MM.1S (cell line): ENCODE data around the gene PASK.

ENCODE experiments used
- DNase-seq: peaks from one replicate; pipeline ENCODE4 v3.0.0-alpha.2; 2015
- H2AFZ ChIP-seq: fragments of 300-600 bp; sonication (generic); 2 replicates; pipeline ENCODE4 v1.6.0; 2016; ENCODE audit warnings: antibody characterized with exemption, low read length
- H3F3A ChIP-seq: fragments of 300-600 bp; sonication (generic); 2 replicates; pipeline ENCODE4 v1.6.1; 2016; ENCODE audit warnings: mild to moderate bottlenecking, antibody characterized with exemption, low read length, moderate library complexity, mixed read lengths; ENCODE audit not compliant: insufficient read depth
- H3K27ac ChIP-seq: fragments of 300-600 bp; sonication (generic); 2 replicates; pipeline ENCODE4 v1.5.1; 2016; ENCODE audit warnings: mild to moderate bottlenecking, low read length
- H3K27me3 ChIP-seq: fragments of 300-600 bp; sonication (generic); replicated peaks from 2 replicates; pipeline ENCODE4 v1.6.0; 2016; ENCODE audit warnings: low read length; ENCODE audit not compliant: insufficient read depth
- H3K36me3 ChIP-seq: fragments of 300-600 bp; sonication (generic); replicated peaks from 2 replicates; pipeline ENCODE4 v1.6.1; 2016; ENCODE audit warnings: mild to moderate bottlenecking, low read length, mixed read lengths; ENCODE audit not compliant: insufficient read depth
- H3K4me1 ChIP-seq: fragments of 300-600 bp; sonication (generic); 2 replicates; pipeline ENCODE4 v1.6.1; 2016; ENCODE audit warnings: low read length, mixed read lengths
- H3K4me2 ChIP-seq: fragments of 300-600 bp; sonication (generic); 2 replicates; pipeline ENCODE4 v1.6.0; 2016; ENCODE audit warnings: low read depth, low read length
- H3K4me3 ChIP-seq: fragments of 300-600 bp; sonication (generic); 2 replicates; pipeline ENCODE4 v1.5.1; 2016; ENCODE audit warnings: low read length, mixed read lengths
- H3K79me2 ChIP-seq: fragments of 300-600 bp; sonication (generic); 2 replicates; pipeline ENCODE4 v1.6.1; 2016; ENCODE audit warnings: mixed run types, low read length, mixed read lengths
- H3K9ac ChIP-seq: fragments of 300-600 bp; sonication (generic); 2 replicates; pipeline ENCODE4 v1.6.1; 2016; ENCODE audit warnings: low read length, mixed read lengths
- H3K9me2 ChIP-seq: fragments of 300-600 bp; sonication (generic); replicated peaks from 2 replicates; pipeline ENCODE4 v1.6.1; 2016; ENCODE audit warnings: mild to moderate bottlenecking, low read length, mixed read lengths; ENCODE audit not compliant: insufficient read depth
- H3K9me3 ChIP-seq: fragments of 300-600 bp; sonication (generic); replicated peaks from 2 replicates; pipeline ENCODE4 v1.6.1; 2016; ENCODE audit warnings: mild to moderate bottlenecking, low read length, mixed read lengths; ENCODE audit not compliant: insufficient read depth
- H4K20me1 ChIP-seq: fragments of 300-600 bp; sonication (generic); 2 replicates; pipeline ENCODE4 v1.6.1; 2016; ENCODE audit warnings: mild to moderate bottlenecking, low read length, moderate library complexity, mixed read lengths; ENCODE audit not compliant: insufficient read depth
- CTCF ChIP-seq: fragments of 300-600 bp; sonication (generic); IDR thresholded peaks from 2 replicates; pipeline ENCODE4 v1.5.1; 2016; ENCODE audit warnings: antibody characterized with exemption, low read length, mixed read lengths
- EZH2 ChIP-seq: fragments of 300-600 bp; sonication (generic); optimal IDR thresholded peaks from 2 replicates; pipeline ENCODE3; 2017; ENCODE audit warnings: low read depth, mild to moderate bottlenecking, antibody characterized with exemption, low read length, mixed read lengths
- EZH2phosphoT487 ChIP-seq: fragments of 300-600 bp; sonication (generic); IDR thresholded peaks from 2 replicates; pipeline ENCODE4 v1.6.1; 2018; ENCODE audit warnings: antibody characterized with exemption, low read length

The PASK gene

GRCh38 chr2:241132538-241133435 is 16.5 kb downstream of the PASK start:
- Histone ChIP-seq H3K4me1 (no peaks in the 10 kb centered on the region), H3K9ac (no peak overlapping the region)

GRCh38 chr2:241131531-241131930 is 17.7 kb downstream of the PASK start:
- no peaks in the 10 kb centered on the region for H3K9me2 ChIP-seq
- DNase-seq = no peak
- no peaks in the 10 kb centered on the region for H3K36me3 ChIP-seq
- H3F3A ChIP-seq = no peaks in the 10 kb centered on the region
- H3K27me3 ChIP-seq = no peaks in the 10 kb centered on the region
- no peak overlapping the region for H3K4me2 ChIP-seq
- TF ChIP-seq CTCF = no peak
- TF ChIP-seq EZH2 = no peak
- TF ChIP-seq EZH2phosphoT487 = no peak
- no peaks in the 10 kb centered on the region for H3K9me3 ChIP-seq
- H4K20me1 ChIP-seq = no peaks in the 10 kb centered on the region
- H3K9ac ChIP-seq = no peak overlapping the region
- H3K4me1 ChIP-seq = no peaks in the 10 kb centered on the region
- H3K79me2 ChIP-seq = no peaks in the 10 kb centered on the region
- no peak overlapping the region for H3K27ac ChIP-seq
- no peak overlapping the region for H3K4me3 ChIP-seq
- no peak overlapping the region for H2AFZ ChIP-seq

More at GRCh38 chr2:241132538-241133435, 16.5 kb downstream of the PASK start:
- Histone ChIP-seq H3K9me2 (no peaks in the 10 kb centered on the region), H3K4me2 (no peak overlapping the region), H3K4me3 (no peak overlapping the region), H3K79me2 (no peaks in the 10 kb centered on the region), H3F3A (no peaks in the 10 kb centered on the region), H3K36me3 (no peaks in the 10 kb centered on the region), H3K27ac (no peak overlapping the region), H4K20me1 (no peaks in the 10 kb centered on the region), H2AFZ (no peak overlapping the region), H3K9me3 (no peaks in the 10 kb centered on the region), H3K27me3 (no peaks in the 10 kb centered on the region)
- TF ChIP-seq CTCF (no peak), EZH2phosphoT487 (no peak), EZH2 (no peak)
- no peak for DNase-seq

DNA sequence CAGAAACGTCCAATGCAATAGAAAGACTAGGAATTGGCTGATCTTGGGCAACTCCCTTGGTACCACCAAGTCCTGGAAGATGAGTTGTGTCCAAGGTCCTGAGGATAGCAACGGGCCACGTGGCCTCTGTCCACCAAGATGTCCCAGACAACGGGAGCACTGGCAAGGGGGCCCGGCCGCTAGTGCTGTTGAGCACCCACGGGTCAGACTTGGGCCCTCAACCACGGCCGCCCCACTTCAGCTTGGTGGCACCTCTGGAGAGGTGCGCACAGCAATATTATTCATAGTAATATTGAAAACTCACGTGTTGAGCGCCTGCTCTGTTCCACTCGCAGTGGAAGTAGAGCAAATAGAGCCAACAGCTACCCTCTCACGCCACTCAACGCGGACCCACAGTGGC is 19.0 kb downstream of the PASK start:
- H3K27ac ChIP-seq = no peak overlapping the region
- no peak overlapping the region for H2AFZ ChIP-seq
- no peak overlapping the region for H3K9ac ChIP-seq
- H3K9me3 ChIP-seq = no peaks in the 10 kb centered on the region
- H3F3A ChIP-seq = no peaks in the 10 kb centered on the region
- H4K20me1 ChIP-seq = no peaks in the 10 kb centered on the region
- no peak for DNase-seq
- no peaks in the 10 kb centered on the region for H3K27me3 ChIP-seq
- H3K4me3 ChIP-seq = no peak overlapping the region
- TF ChIP-seq EZH2 (no peak), CTCF (no peak), EZH2phosphoT487 (no peak)
- H3K36me3 ChIP-seq = no peaks in the 10 kb centered on the region
- no peaks in the 10 kb centered on the region for H3K4me1 ChIP-seq
- no peaks in the 10 kb centered on the region for H3K79me2 ChIP-seq
- H3K9me2 ChIP-seq = no peaks in the 10 kb centered on the region
- no peak overlapping the region for H3K4me2 ChIP-seq
